Gastroesophageal sphincter (tissue), 3 donors: ENCODE measurements around the gene UBA1.

Source experiments
- CTCF ChIP-seq, 4 experiments: fragments of 200-600 bp in 2 of 4; fragments of 450-650 bp in 2 of 4; sonication (generic) in 1 of 4; IDR thresholded peaks; one replicate each; pipeline ENCODE4 v1.5.1; 2017 to 2019; ENCODE audit warnings: antibody characterized with exemption in 4 of 4, mild to moderate bottlenecking in 2 of 4, moderate library complexity in 2 of 4
- EP300 ChIP-seq: sonication (generic); formaldehyde crosslinking; IDR thresholded peaks from one replicate; pipeline ENCODE4 v1.6.1; 2017; ENCODE audit warnings: antibody characterized with exemption, mild to moderate bottlenecking
- POLR2AphosphoS5 ChIP-seq: sonication (generic); formaldehyde crosslinking; IDR thresholded peaks from one replicate; pipeline ENCODE4 v1.6.1; 2017; ENCODE audit warnings: antibody characterized with exemption

- no peak for TF ChIP-seq CTCF (IDR thresholded peaks at IDR 0.05)
- no peak for TF ChIP-seq POLR2AphosphoS5
- TF ChIP-seq EP300 = no peak
Measured at GRCh38 chrX:47227334-47227583, 33.6 kb downstream of the UBA1 start.
